Activated CD4-positive, alpha-beta memory T cell treated with anti-CD3 and anti-CD28 coated beads for 36 hours (primary cell): ENCODE data around the gene ARHGDIA. TPM values are rescaled to one million over a fixed set of nuclear protein-coding genes. Genes with fewer than 3 reads are reported as not detected.

ENCODE experiments used
- CTCF ChIA-PET: fragments of 350-600 bp; sonication (Branson Sonifier 250); formaldehyde crosslinking; loops from one replicate; lab custom pipeline; 2021; ENCODE audit warnings: antibody characterized with exemption, inconsistent platforms; lab: Charles Lee
- POLR2A ChIA-PET: fragments of 350-600 bp; sonication (Branson Sonifier 250); formaldehyde crosslinking; loops from one replicate; lab custom pipeline; 2021; ENCODE audit warnings: antibody characterized with exemption; lab: Charles Lee
- DNase-seq: peaks from one replicate; pipeline ENCODE4 v3.0.0-alpha.2; 2020
- H3K27ac Mint-ChIP-seq: one replicate; pipeline ENCODE4 v1.8.0; 2021; ENCODE audit warnings: mixed read lengths
- H3K27me3 Mint-ChIP-seq: one replicate; pipeline ENCODE4 v1.8.0; 2021; ENCODE audit warnings: mixed read lengths
- H3K36me3 Mint-ChIP-seq: one replicate; pipeline ENCODE4 v1.8.0; 2021; ENCODE audit warnings: mixed read lengths
- H3K4me1 Mint-ChIP-seq: one replicate; pipeline ENCODE4 v1.8.0; 2021; ENCODE audit warnings: low read depth, mixed read lengths
- H3K4me3 Mint-ChIP-seq: one replicate; pipeline ENCODE4 v1.8.0; 2021; ENCODE audit warnings: mild to moderate bottlenecking, mixed read lengths
- H3K9me3 Mint-ChIP-seq: one replicate; pipeline ENCODE4 v1.8.0; 2021; ENCODE audit warnings: mixed read lengths
- intact Hi-C: fragments of 100-400 bp; cut with micrococcal nuclease; formaldehyde crosslinking; loops from one replicate; pipeline ENCODE4 v1.15.1; 2023
- total RNA-seq, 2 experiments: library from RNA; stranded (reverse); gene quantifications; one replicate each; pipeline ENCODE4 v1.2.3, GENCODE V29; 2021

Gene ARHGDIA
- total RNA-seq, 2 experiments from 2014 or later, result 526 to 531 TPM

GRCh38 chr17:81866440-81867169, 4.5 kb downstream of the ARHGDIA start:
- H3K27me3 Mint-ChIP-seq, result no peaks in the 10 kb centered on the region
- intact Hi-C loops, result no loop called here
- H3K36me3 Mint-ChIP-seq, result peaks cover 52% of the 10 kb centered on the region
- H3K4me3 Mint-ChIP-seq, result peak overlapping the region; percentile 42
- H3K4me1 Mint-ChIP-seq, result peaks cover 43% of the 10 kb centered on the region
- no peaks in the 10 kb centered on the region for H3K9me3 Mint-ChIP-seq
- CTCF ChIA-PET, result no interaction called here
- DNase-seq, result no peak
- H3K27ac Mint-ChIP-seq, result peak overlapping the region; percentile 69
- POLR2A ChIA-PET, result interaction anchor here (1.0 to 1.6 kb wide), 3 partner anchors 20 to 45 kb away, joined by 3 to 4 read pairs (median 3); partner anchors contain the start of genes MCRIP1 and PCYT2

GRCh38 chr17:81865733-81866439, 5.3 kb downstream of the ARHGDIA start:
- Mint-ChIP-seq H3K4me3 (no peak overlapping the region), H3K9me3 (no peaks in the 10 kb centered on the region), H3K27me3 (no peaks in the 10 kb centered on the region), H3K36me3 (peaks cover 54% of the 10 kb centered on the region), H3K27ac (no peak overlapping the region), H3K4me1 (peaks cover 45% of the 10 kb centered on the region)
- intact Hi-C loops, result no loop called here
- DNase-seq, result no peak
- ChIA-PET POLR2A (interaction anchor here (1.0 to 1.6 kb wide), 3 partner anchors 20 to 45 kb away, joined by 3 to 4 read pairs (median 3); partner anchors contain the start of genes MCRIP1 and PCYT2), CTCF (no interaction called here)

DNA sequence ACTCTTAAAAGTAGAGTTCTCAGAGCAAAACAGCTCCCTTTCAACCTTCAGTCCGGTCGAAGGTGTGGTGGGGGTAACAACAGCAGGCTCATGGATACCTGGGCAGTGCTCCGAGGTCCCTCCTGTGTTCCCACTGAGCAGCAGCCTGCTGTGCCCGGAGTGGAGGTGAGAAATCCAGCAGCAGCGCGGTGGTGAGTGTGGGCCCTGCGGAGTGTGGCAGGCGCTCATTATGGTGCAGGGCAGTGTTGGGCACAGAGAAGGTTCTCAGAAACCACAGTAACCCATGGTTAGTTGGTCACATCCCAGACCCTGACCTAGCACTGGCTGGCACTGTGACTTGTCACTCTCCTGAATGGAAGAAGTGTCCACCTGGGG, 5.8 kb downstream of the ARHGDIA start:
- no peaks in the 10 kb centered on the region for H3K27me3 Mint-ChIP-seq
- intact Hi-C loops, result no loop called here
- peaks cover 57% of the 10 kb centered on the region for H3K36me3 Mint-ChIP-seq
- DNase-seq, result no peak
- H3K4me3 Mint-ChIP-seq, result no peak overlapping the region
- no peaks in the 10 kb centered on the region for H3K9me3 Mint-ChIP-seq
- ChIA-PET POLR2A (interaction anchor here (1.0 to 1.4 kb wide), 2 partner anchors 32 to 46 kb away, joined by 3 to 4 read pairs; partner anchors contain the start of genes MCRIP1 and PCYT2), CTCF (no interaction called here)
- no peak overlapping the region for H3K27ac Mint-ChIP-seq
- peaks cover 45% of the 10 kb centered on the region for H3K4me1 Mint-ChIP-seq

GRCh38 chr17:81863833-81864768, 7.0 kb downstream of the ARHGDIA start:
- CTCF ChIA-PET, result no interaction called here
- H3K4me3 Mint-ChIP-seq, result no peak overlapping the region
- no peaks in the 10 kb centered on the region for H3K27me3 Mint-ChIP-seq
- H3K9me3 Mint-ChIP-seq, result no peaks in the 10 kb centered on the region
- intact Hi-C loops, result no loop called here
- H3K27ac Mint-ChIP-seq, result peak overlapping the region; percentile 49
- no peak for DNase-seq
- H3K36me3 Mint-ChIP-seq, result peaks cover 51% of the 10 kb centered on the region
- POLR2A ChIA-PET, result no interaction called here
- H3K4me1 Mint-ChIP-seq, result peaks cover 47% of the 10 kb centered on the region

GRCh38 chr17:81863123-81863675, 7.9 kb downstream of the ARHGDIA start:
- Mint-ChIP-seq H3K36me3 (peaks cover 55% of the 10 kb centered on the region), H3K27me3 (no peaks in the 10 kb centered on the region), H3K4me1 (peaks cover 55% of the 10 kb centered on the region), H3K4me3 (peak overlapping the region; percentile 58), H3K27ac (peak overlapping the region; percentile 56), H3K9me3 (no peaks in the 10 kb centered on the region)
- ChIA-PET POLR2A (no interaction called here), CTCF (no interaction called here)
- intact Hi-C loops, result no loop called here
- DNase-seq, result no peak

DNA sequence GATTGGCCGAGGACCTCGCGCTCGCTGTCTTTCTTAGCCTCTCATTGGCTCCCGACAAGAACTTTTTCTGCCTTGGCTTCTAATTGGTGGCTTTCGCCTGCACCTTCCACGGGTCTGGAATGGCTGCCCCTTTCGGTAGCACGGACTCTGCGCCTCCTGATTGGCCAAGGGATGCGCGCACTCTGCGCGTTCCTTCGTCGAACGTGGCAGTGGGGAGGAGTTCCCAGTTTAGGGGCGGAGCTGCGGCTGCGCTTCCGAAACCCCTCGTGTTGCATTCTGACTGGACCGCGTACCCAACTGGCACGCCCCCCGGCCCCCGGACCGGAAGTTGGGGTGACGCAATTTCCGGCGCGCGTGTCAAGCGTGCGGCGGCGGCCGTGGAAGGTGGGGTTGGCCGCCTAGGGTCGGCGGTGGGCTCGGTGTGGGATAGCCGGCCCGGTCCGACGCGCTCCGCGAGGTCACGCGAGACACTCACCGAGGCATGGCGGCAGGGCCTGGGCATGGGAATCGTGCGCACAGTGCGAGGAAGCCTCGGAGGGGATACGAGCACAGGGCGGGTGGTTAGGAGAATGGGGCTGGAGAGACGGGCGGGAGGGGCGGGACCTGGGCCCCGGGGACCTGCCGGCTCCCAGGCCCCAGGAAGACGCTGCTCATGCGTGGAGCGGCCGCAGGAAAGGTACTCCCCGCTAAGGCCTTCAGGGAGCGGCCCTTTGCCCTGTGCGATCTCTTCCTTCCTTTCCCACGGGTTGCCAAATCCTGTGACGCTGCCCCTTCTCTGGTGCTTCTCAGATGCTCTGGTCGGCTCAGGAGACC, 10.2 kb downstream of the ARHGDIA start:
- no peaks in the 10 kb centered on the region for H3K27me3 Mint-ChIP-seq
- ChIA-PET POLR2A (interaction anchor here (1.0 to 1.9 kb wide), 3 partner anchors 9 to 238 kb away, joined by 3 to 21 read pairs (median 3); partner anchors contain the start of genes ARHGDIA and MRPL12), CTCF (interaction anchor here (1.6 kb wide), 1 partner anchor 9 kb away, joined by 8 read pairs; no protein-coding TSS in a partner anchor)
- H3K4me3 Mint-ChIP-seq, result peak overlapping the region; percentile 95
- peak; percentile 100 for DNase-seq
- peaks cover 47% of the 10 kb centered on the region for H3K36me3 Mint-ChIP-seq
- H3K27ac Mint-ChIP-seq, result peak overlapping the region; percentile 96
- peaks cover 48% of the 10 kb centered on the region for H3K4me1 Mint-ChIP-seq
- intact Hi-C loops, result loop anchor here (1.0 to 2.0 kb wide), 7 partner anchors 10 to 346 kb away; partner anchors contain the start of genes ARHGDIA, ARL16, ASPSCR1 and CENPX
- no peaks in the 10 kb centered on the region for H3K9me3 Mint-ChIP-seq

DNA sequence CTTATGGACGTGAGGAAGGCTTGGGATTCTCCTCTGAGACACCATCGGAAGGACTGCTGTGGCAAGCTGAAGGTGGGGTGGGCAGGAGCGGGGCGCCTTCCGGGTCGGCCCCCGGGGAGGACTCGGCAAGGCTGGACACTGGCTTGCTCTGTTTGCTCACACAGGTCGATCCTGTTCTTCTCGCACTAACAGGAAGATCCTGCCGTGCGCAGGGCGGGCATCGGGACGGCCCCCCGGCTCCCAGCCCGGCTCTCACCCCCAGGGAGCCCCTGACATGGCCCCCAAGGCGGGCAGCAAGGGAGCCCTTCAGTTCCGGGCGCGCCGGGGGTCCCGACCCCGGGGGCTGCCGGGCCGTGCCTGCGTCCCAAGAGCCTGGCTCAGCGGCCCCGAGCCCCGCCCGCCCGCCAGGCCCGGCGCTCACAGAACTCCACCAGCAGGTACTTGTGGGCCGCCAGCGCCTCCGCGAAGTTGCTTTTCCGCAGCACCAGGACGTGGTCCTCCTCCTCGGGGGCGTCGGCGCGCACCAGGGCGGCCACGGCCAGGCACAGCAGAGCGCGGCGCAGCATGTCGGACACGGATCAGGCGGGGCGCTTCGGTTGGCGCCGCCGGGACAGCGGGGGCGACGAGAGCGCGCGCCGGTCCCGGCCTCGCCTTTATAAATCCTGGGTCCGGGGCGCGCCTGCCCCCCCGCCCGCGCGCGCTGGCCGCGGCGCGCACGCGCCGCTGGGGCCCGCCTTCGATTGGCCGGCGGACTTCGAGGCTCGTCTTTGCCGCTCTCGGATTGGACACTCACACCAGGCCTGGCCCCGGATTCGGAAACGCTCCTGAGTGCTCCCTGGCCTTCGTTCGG, 11.0 kb downstream of the ARHGDIA start, which contains the start of gene P4HB:
TSS of gene P4HB (minus strand) at position 630 of the 850 bp plus-strand sequence. CDS start at position 566, 64 bp downstream.
- H3K36me3 Mint-ChIP-seq, result peaks cover 47% of the 10 kb centered on the region
- CTCF ChIA-PET, result interaction anchor here (1.2 to 1.6 kb wide), 2 partner anchors 9 to 10 kb away, joined by 4 to 8 read pairs; no protein-coding TSS in a partner anchor

DNA sequence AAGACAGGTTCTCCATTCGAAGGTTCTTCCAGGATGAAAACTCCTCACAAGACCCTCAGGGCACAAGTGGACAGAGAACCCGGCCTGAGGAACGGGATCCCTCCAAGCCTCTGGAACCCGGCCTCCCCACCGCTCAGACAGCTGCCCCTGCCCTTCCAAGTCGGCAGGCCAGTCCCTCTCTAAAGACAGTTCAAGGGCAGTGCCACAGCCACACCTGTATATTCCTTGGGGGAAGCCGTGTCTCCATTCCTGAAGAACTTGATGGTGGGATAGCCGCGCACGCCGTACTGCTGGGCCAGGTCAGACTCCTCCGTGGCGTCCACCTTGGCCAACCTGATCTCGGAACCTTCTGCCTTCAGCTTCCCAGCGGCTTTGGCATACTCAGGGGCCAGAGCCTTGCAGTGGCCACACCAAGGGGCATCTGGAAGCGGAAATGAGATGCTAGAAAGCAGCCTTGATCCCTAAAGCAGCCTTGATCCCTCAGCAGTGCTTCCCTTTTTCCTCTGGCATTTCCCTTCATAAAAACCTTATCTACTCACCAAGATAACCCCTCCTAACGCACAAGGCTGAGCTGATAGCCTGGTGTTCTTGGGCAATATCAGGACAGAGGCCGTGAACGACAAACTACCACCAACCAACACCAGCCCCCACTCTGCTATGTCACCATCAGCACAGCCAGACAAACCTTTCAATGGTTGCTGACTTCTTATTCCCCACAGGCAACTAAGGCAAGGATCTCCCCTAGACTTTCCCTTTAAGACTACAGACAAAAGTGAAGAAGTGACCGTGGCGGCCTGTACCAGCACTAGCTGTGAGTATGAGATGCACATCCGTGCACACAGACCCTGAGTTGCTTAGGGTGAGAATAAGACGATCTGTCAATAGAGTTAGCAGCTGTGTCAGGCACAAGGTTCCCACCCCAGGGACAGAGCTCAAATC, 11.9 kb downstream of the ARHGDIA start:
- ChIA-PET POLR2A (interaction anchor here (0.7 to 1.5 kb wide), 5 partner anchors 11 to 175 kb away, joined by 3 to 8 read pairs (median 4); partner anchors contain the start of genes ARL16, HGS, MCRIP1 and MRPL12), CTCF (interaction anchor here (1.2 kb wide), 1 partner anchor 10 kb away, joined by 4 read pairs; no protein-coding TSS in a partner anchor)
- Mint-ChIP-seq H3K9me3 (no peaks in the 10 kb centered on the region), H3K27me3 (no peaks in the 10 kb centered on the region), H3K4me1 (peaks cover 44% of the 10 kb centered on the region), H3K27ac (peak overlapping the region; percentile 79), H3K36me3 (peaks cover 51% of the 10 kb centered on the region), H3K4me3 (peak overlapping the region; percentile 88)
- DNase-seq, result peak; percentile 27
- intact Hi-C loops, result no loop called here

More for the DNA sequence above, 11.0 kb downstream of the ARHGDIA start, which contains the start of gene P4HB:
- no peaks in the 10 kb centered on the region for H3K27me3 Mint-ChIP-seq
- POLR2A ChIA-PET, result interaction anchor here (0.7 to 1.9 kb wide), 6 partner anchors 10 to 239 kb away, joined by 3 to 21 read pairs (median 4); partner anchors contain the start of genes ARHGDIA and MRPL12
- intact Hi-C loops, result loop anchor here (1.0 to 2.0 kb wide), 7 partner anchors 11 to 345 kb away; partner anchors contain the start of genes ARHGDIA, ARL16, ASPSCR1 and CENPX
- peak within 1 kb of the TSS; percentile 96 for H3K27ac Mint-ChIP-seq
- H3K4me3 Mint-ChIP-seq, result peak within 1 kb of the TSS; percentile 95
- no peaks in the 10 kb centered on the region for H3K9me3 Mint-ChIP-seq
- H3K4me1 Mint-ChIP-seq, result peaks cover 44% of the 10 kb centered on the region
- peak; percentile 26 for DNase-seq
